Sigmoid colon (tissue), 4 donors: ENCODE results near the gene TRIM65.

Experiments
- EP300 ChIP-seq, 4 donors: sonication (generic); formaldehyde crosslinking; IDR thresholded peaks; one replicate each; pipeline ENCODE4 v1.6.1; 2017; ENCODE audit warnings: antibody characterized with exemption in 4 of 4
- POLR2A ChIP-seq, 2 donors: fragments of 450-650 bp; IDR thresholded peaks; one replicate each; pipeline ENCODE4 v1.6.1; 2016; ENCODE audit warnings: antibody characterized with exemption in 2 of 2, mild to moderate bottlenecking in 2 of 2, moderate library complexity in 2 of 2
- TF ChIP-seq, protein P1 (sequence below), 4 experiments: fragments of 450-650 bp in 3 of 4; fragments of 200-600 bp in 1 of 4; IDR thresholded peaks; one replicate each; pipeline ENCODE4 v1.5.1; 2016 to 2019; ENCODE audit warnings: antibody characterized with exemption in 4 of 4, mild to moderate bottlenecking in 3 of 4, moderate library complexity in 2 of 4

DNA sequence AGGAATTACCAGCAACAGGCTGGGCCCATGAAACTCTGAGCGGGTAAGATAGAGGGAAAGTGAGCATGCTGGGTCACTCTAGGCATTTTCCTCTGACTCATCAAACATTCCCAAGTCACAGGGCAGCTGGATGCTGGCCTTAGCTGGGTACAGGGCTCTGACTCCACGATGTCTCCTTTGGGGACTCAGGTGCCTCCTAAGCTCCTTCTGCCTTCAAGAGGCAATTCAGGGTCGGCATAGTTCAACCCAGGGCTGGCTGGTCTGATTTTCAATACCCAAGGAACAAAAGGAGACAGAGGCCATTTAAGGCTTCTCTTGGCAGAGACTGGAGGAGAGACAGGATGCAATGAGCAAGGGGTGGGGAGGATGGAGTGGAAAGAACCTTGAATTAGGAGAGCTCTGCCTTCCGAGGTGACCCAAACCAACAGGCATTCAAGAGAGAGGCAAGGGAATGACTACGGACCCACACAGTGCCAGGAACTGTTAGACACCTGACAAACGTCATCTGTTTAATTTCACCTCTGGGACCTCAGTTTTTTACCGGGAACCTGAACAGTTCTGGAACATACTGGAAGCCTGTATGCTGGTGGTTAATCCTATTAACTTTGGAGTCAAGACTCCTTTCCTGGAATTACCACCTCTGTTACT lies 42.5 kb downstream of the TRIM65 start:
- TF ChIP-seq, protein P1, sequence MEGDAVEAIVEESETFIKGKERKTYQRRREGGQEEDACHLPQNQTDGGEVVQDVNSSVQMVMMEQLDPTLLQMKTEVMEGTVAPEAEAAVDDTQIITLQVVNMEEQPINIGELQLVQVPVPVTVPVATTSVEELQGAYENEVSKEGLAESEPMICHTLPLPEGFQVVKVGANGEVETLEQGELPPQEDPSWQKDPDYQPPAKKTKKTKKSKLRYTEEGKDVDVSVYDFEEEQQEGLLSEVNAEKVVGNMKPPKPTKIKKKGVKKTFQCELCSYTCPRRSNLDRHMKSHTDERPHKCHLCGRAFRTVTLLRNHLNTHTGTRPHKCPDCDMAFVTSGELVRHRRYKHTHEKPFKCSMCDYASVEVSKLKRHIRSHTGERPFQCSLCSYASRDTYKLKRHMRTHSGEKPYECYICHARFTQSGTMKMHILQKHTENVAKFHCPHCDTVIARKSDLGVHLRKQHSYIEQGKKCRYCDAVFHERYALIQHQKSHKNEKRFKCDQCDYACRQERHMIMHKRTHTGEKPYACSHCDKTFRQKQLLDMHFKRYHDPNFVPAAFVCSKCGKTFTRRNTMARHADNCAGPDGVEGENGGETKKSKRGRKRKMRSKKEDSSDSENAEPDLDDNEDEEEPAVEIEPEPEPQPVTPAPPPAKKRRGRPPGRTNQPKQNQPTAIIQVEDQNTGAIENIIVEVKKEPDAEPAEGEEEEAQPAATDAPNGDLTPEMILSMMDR (IDR thresholded peaks at IDR 0.05): no peak
- no peak for TF ChIP-seq POLR2A (IDR thresholded peaks at IDR 0.05)
- peak in 2 of 4 donors; percentile 32 to 51 for TF ChIP-seq EP300 (IDR thresholded peaks at IDR 0.05)
